AG09319 (cell line): ENCODE data around the gene SORCS1.

ENCODE experiments used
- DNase-seq: peaks from one replicate; pipeline ENCODE4 v3.0.0-alpha.2; 2010; ENCODE audit warnings: low read depth; ENCODE audit errors: extremely low read depth
- TF ChIP-seq, protein P1 (sequence below): IDR thresholded peaks from 2 replicates; pipeline ENCODE4 v1.5.1; 2011; ENCODE audit warnings: low read depth, mild to moderate bottlenecking, inconsistent platforms, low read length, moderate library complexity

The SORCS1 gene

DNA sequence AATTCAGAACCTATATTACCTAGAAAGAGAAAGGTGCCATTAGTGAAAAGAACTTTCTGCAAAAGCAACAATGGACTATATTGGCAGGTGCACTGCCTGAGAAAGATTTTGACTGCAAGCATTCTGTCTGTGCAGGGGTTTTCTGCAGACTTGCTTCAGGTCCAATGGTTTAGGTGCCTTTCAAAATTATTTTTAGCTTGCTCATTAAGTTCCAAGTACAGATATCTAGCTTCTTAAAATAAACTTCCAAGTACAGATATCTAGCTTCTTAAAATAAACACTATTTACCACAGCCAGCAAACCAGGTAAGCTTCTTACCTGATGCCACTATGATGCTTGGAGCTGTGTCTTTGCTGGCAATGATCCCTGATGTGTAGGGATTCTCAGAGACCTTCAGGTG, 485.2 kb downstream of the SORCS1 start:
- DNase-seq: no peak
- TF ChIP-seq, protein P1, sequence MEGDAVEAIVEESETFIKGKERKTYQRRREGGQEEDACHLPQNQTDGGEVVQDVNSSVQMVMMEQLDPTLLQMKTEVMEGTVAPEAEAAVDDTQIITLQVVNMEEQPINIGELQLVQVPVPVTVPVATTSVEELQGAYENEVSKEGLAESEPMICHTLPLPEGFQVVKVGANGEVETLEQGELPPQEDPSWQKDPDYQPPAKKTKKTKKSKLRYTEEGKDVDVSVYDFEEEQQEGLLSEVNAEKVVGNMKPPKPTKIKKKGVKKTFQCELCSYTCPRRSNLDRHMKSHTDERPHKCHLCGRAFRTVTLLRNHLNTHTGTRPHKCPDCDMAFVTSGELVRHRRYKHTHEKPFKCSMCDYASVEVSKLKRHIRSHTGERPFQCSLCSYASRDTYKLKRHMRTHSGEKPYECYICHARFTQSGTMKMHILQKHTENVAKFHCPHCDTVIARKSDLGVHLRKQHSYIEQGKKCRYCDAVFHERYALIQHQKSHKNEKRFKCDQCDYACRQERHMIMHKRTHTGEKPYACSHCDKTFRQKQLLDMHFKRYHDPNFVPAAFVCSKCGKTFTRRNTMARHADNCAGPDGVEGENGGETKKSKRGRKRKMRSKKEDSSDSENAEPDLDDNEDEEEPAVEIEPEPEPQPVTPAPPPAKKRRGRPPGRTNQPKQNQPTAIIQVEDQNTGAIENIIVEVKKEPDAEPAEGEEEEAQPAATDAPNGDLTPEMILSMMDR: no peak

DNA sequence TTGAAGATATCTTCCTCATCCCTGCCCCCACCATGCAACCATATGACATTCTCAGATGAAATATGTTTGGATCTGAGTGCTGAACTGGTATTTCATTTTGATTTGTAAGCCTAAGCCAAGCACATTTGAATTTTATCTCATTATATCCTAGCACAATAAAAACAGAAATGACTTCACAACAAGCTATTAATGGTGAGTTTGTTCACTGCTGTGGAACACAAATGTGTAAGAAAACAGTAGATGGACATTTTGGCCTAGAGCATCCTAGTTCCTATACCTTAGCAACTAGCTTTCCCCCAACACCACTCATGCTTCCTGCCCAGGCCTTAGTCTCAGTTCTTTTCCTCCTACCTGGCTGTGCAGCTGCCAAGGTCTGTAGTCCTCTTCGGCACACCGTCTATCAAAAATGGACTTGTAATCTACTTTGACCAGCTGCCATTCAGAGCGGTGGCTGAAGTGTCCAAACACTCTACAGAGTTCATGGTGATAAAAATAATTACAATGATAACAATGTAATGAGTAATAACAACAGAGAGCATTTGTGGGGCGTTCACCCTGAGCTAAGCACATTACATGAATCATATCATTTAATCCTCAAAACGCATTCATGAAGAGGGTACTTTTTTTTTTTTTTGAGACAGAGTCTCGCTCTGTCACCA, 491.9 kb downstream of the SORCS1 start:
- no peak for DNase-seq
- TF ChIP-seq, protein P1: no peak

DNA sequence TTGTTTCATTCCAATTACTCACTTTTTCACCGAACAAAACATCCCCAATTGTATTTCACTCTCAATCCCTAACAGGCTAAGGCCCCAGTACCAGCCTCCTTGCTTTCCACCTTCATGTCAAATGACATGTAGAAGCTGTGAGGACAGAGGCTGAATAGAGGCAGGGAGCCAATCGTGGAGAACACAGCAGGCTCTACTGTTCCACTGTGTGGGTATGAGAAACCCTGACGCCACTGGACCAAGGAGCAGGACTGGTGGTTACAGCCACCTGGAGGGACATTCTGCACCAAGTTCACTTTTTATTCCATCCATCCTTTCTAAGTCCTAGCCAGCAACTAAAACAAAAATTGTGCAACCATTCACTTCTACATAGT, 502.8 kb downstream of the SORCS1 start:
- DNase-seq: no peak
- TF ChIP-seq, protein P1: no peak

DNA sequence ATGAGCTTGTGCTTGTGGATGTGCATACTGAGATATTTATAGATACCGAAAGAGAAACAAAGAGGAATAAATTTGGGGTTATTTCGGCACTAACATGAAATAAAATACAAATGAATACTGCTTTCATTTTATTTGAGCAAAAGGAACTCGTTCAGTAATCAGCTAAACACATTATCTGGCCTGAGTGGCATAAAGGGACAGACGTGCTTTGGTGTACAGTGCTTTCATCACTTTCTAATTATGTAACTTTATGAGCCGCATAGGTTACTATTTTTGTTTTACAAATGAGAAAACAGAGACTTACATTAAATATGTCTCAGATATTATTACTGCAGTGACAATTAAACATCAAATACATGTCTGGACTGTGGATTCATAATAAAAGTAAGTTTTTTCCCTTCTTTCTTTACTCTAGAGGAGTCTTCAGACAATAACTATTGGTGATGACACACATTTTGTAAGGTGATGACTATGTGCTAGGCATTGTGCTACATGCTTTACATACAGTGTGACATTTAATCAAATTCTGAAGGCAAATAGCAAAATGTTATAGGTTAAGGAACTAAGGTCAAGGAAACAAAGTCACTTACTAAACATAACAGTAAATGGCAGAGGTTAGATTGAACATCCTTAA, 503.3 kb downstream of the SORCS1 start:
- no peak for DNase-seq
- TF ChIP-seq, protein P1: no peak

DNA sequence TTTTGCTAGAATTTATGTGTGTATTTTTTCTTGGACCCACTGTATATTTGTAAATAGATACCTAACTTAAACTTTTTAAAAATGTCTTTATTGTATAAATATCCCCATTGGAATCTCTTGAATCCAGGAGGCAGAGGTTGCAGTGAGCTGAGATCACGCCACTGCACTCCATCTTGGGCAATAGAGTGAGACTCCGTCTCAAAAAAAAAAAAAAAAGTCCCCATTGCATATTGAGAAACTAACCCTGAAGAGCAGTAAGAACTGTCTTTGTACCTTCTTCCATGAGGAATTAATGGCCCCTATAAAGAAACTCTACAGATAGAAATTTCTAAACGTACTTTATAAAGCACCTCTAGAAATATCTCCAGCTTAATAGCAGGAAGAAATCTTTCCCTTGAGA, 504.0 kb downstream of the SORCS1 start:
- DNase-seq: no peak
- TF ChIP-seq, protein P1: no peak

DNA sequence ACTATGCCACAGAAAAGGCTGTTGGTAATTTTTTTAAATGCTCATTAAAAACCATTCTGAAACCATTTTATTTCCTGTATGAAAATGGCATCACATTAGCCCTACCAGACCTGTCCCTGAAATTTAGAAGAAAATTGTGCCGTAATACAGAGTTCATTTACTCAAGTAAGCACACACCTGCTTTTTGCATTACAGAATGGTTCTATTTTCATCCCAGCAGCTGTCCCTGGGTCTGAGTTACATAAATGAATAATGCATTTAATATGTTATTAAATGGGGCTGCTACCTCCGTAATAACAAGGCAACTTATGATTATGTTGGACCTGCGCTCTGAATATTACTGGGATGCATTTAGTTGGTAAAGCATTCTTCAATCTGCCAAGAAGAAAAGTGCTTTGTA, 508.9 kb downstream of the SORCS1 start:
- no peak for DNase-seq
- TF ChIP-seq, protein P1: no peak

DNA sequence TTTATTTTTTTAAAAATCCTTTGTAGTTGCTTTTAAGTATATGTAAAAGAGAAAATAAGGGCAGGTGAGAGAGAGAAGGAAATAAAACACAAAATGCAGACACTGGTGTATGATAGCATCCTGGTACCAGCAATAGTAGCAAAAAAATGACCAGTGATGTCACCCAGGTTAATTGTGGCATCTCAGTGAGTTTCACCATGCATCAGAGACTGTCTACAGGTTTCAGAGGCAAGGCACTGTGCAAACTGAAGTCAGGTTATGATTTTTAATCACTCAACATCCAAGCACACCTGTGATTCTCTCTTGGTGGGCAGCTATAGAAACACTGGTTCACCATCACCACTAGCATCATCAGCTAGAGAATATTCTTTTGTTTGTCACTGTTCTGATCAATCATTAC, 509.3 kb downstream of the SORCS1 start:
- TF ChIP-seq, protein P1: no peak
- no peak for DNase-seq
